GM19438 (cell line): ENCODE data around the gene ACOT7.

Source experiments
- ATAC-seq: cut with Tn5 transposase; IDR thresholded peaks from one replicate; pipeline ENCODE4 v1.9.1; 2021; ENCODE audit warnings: low read depth; ENCODE audit not compliant: unreplicated experiment

Gene ACOT7

GRCh38 chr1:6257541-6258069 lies 136.0 kb downstream of the ACOT7 start:
- no peak for ATAC-seq

- ATAC-seq: no peak
Observed at GRCh38 chr1:6256645-6257044, 136.9 kb downstream of the ACOT7 start.

GRCh38 chr1:6254691-6255090 lies 138.9 kb downstream of the ACOT7 start:
- ATAC-seq: no peak

- no peak for ATAC-seq
Observed at GRCh38 chr1:6253380-6253779, 140.2 kb downstream of the ACOT7 start.

GRCh38 chr1:6252374-6252710 lies 141.2 kb downstream of the ACOT7 start:
- ATAC-seq: no peak

GRCh38 chr1:6251681-6252373 lies 141.7 kb downstream of the ACOT7 start:
- ATAC-seq: no peak

- no peak for ATAC-seq
Observed at GRCh38 chr1:6251233-6251632, 142.3 kb downstream of the ACOT7 start.

- no peak for ATAC-seq
Observed at GRCh38 chr1:6249739-6250689, 143.6 kb downstream of the ACOT7 start.

GRCh38 chr1:6248932-6249738 lies 144.4 kb downstream of the ACOT7 start:
- ATAC-seq: no peak

- ATAC-seq: no peak
Observed at GRCh38 chr1:6248161-6248776, 145.3 kb downstream of the ACOT7 start.

- no peak for ATAC-seq
Observed at GRCh38 chr1:6247651-6248050, 145.9 kb downstream of the ACOT7 start.

- no peak for ATAC-seq
Observed at GRCh38 chr1:6246497-6247467, 146.8 kb downstream of the ACOT7 start.

GRCh38 chr1:6245869-6246496 lies 147.6 kb downstream of the ACOT7 start:
- ATAC-seq: no peak

- no peak for ATAC-seq
Observed at GRCh38 chr1:6245086-6245868, 148.3 kb downstream of the ACOT7 start.

- ATAC-seq: no peak
Observed at GRCh38 chr1:6244401-6245049, 149.0 kb downstream of the ACOT7 start.

- ATAC-seq: no peak
Observed at GRCh38 chr1:6243993-6244392, 149.6 kb downstream of the ACOT7 start, which contains the start of gene HES3. HES3 (plus strand) TSS chr1:6244179; CDS start chr1:6244366, 187 bp downstream.

GRCh38 chr1:6243053-6243834 lies 150.3 kb downstream of the ACOT7 start:
- ATAC-seq: no peak
